Activated CD4-positive, CD25-positive, alpha-beta regulatory T cell treated with anti-CD3 and anti-CD28 coated beads, Interleukin-2, amount 50 U/mL, for 72 hours (primary cell): Measurements from ENCODE around the gene KLHL3.

Source experiments
- DNase-seq: peaks from one replicate; pipeline ENCODE4 v3.0.0; 2021

The KLHL3 gene

DNA sequence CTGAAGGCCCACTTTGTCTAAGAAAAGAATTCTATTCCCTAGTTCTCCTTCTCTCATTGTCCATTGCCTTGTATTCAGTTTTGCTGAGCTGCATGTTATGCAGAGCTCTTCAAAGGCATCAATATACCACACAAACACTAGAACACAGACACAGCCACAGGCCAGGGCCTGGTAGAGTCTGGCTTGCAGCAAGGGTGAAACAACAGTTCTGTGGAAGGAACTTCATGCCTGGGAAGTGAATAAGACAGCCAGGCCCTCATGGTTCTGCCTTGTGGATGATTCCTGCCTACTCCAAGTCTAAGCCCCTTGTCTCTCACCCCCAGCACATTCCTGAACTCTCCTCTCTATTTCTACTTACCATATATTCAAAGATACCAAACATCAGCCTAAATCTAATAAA is 30.8 kb downstream of the KLHL3 start:
- DNase-seq = no peak

GRCh38 chr5:137703565-137703964 is 32.3 kb downstream of the KLHL3 start:
- no peak for DNase-seq

- DNase-seq = no peak
These were observed 35.6 kb downstream of the KLHL3 start for GRCh38 chr5:137700282-137700680.

DNA sequence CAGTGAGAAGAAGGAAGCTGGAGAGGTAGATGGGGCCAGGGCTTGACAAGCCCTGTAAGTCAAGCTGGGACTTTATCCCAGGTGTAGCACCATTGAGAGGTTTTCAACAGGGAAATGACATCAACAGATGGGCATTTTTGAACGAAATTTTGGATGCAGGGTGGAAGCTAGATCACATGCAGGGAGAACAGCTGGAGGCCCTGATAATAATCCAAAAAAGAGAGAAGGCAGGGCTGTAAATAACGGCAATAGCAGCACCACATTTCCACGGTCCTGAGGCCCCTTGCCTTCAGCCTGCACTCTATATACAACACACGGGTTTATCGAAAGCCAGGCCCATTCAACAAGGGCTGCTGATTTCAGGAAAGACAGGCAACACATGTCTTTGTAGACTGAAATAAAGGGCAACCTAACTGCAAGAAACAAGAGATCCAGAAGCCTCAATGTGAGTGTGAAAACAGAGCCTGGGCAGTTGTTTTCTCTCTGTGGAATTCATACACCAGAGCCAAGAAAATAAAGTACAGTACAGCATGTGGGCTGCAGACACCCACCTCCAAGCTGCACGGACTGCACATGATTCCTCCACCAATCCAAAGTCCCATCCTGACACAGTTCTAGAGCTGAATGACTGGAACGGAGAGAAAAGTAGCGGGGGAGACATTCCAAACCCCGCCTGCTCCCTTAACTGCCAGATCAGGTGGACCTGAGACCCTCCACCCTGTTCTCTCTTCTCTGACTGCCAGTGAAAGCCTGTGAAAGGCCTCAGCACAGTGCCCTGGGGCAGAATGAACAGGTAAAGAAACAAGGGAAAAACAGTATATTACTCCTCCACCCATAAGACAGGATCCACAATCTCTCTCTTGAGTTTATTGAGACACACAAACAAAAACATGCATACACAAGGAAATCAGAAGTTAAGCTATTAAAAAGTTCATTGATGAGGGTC is 36.3 kb downstream of the KLHL3 start:
- DNase-seq = no peak

DNA sequence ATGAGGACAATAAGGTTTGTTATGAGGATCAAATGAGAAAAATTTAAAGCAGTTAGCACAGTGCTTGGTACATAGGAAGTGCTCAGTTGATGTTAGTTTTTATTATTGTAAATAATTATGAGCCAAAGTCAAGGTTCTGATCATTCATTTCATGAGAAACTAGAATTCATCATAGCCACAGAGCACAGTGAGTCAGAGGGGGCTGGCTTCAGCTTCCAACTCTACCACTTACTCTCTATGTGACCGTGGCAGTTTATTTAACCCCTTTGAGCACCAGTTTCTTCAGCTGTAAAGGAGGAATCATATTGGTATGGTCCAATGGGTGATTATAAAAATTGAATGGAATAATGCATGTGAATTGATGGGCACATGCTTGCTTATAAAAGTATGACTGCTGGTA is 39.4 kb downstream of the KLHL3 start:
- no peak for DNase-seq

DNA sequence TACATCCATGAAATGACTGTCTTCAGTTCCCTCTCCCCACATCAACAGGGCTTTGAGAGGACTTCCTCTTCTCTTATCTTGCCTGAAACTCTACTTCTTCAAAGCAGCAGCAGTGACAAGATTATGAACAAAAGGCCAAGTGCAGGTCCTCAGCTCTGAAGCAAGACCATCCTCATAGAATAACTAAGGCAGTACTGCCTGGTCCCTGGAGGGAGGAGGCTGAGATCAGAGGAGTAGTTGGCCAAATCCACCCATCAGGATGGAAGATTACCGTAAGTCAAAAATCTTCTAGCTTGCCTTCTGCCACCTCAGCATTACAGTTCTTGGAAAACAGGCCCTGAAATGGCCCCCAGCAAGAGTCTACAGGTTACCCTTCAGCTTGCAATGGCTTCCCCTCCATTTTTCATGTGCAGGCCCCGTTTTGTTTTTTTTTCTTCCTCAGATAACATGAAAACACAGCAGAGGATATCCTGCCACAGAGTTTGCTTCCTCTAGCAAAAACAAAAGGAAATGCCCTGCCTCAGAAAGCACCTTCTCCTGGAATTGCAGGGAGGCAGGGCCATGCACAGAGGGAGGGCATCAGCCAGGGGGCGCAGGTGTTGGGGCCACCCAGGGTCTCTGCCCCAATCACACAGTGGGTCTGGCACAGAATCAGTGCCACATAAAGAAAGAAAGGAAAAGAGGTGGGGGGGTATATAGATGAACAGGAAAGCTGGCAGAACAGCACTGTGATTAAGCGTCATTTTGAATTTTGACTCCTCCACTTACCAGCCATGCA is 40.0 kb downstream of the KLHL3 start:
- DNase-seq = no peak

DNA sequence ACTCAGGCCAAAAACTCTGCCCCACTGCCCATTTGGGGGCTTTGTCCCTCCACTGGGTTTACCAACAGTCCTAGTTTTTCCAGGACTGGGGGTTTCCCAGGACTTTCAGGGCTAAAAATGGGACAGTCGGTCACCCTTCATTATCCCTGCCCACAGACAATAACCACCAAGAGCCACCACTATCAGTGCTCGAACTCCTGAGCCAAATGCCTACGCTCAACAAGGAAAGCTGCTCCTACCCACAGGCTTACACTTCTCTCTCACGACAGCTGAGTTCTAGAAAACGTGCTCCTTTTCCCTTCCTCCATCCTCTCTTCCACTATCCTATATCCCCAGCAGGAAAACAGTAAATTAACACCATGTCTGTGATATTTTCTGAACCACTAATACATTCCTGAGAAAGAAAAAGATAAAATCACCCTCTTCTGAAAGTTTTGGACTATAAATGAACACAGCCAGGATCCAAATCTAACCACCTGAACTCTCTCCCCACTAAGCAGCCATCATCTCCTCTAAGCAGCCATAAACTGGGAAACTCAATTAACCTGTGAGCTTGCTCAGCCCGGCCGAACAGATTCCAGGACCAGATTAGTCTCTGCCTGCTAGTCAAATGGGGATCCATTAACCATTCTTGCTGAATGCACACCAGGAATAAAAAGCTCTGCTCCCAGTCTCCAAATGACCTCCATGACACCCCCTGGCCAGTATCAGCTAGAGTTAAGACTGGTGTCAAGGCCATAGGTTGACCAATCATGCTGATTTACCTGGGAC is 41.8 kb downstream of the KLHL3 start:
- DNase-seq = no peak

DNA sequence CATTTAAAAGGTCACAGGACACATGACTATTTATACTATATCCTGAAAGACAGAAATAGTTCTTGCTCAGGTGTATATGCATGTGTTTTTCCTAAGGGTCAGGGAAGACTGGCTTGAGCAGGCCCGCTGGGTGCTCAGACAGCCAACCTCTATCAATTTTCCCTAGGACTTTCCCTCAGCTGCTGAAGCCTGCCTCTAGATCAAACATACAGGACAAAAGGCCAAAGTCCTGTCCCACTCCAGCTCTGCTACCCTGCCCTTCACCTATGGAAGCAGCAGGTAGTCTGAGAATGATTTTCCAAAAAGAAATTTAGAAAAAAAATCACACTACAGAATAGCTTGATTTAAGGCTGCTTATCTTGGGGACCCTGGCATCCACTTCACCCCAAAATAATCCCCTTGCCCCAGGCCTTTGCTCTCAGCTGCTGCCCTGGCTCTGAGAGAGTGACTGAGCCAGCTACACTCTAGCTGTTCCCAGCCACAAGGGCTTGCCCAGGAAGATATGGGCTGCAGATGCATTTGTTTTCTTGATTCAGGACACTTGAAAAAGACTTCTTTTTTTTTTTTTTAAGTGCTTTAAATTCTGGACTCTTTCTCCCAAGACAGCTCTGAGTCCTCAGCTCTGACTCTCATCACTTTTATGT is 42.5 kb downstream of the KLHL3 start:
- DNase-seq = no peak

GRCh38 chr5:137689306-137689705 is 46.6 kb downstream of the KLHL3 start:
- no peak for DNase-seq

DNA sequence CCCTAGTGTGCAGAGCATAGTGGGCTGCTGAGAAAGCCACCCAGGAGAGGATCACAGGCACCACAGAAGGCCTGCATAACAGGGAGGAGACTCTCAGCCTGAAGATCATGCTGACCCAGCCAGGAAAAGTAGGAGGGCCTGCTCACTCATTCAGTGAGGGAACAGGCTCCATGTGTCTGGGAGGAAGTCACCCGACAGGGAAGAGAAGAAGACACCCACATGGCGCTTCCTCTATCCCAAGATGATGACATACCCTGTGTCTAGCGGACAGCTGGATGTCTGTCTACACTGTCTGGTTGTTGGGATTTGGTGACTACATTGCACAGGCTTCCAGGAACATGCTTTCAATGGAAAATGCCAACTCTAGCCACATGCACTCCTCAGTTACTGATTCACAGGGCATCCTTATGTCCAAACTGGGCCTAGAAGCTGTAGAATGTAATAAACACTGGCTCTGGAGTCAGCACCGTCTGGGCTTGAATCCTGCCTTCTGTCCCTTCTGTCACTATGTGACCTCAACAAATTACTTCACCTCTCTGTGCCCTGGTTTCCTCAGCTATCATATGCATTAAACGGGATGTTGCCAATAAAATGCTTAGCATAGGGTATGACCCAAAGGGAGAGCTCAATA is 47.6 kb downstream of the KLHL3 start:
- no peak for DNase-seq

GRCh38 chr5:137684761-137685160 is 51.1 kb downstream of the KLHL3 start:
- no peak for DNase-seq

- no peak for DNase-seq
These were observed 54.7 kb downstream of the KLHL3 start for GRCh38 chr5:137681191-137681590.

DNA sequence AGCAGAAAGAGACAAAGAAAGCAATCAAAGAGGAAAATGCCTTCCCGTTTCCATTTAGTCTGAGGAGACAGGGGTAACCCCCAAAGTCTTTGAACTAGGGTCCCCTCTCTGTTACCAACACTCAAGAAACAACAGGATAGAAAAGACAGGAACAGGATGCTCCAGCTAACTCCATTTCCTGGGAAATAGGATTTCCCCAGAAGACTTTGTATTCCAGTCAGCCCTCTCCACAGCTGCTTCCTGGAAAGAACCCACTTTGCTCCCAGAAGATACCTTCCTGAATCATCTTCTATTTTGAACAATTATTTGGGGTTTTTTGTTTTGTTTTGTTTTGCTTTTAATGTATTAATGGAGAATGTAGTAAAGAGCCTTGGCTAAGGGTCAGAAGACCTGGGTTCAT is 56.0 kb downstream of the KLHL3 start:
- DNase-seq = no peak

GRCh38 chr5:137679195-137679594 is 56.7 kb downstream of the KLHL3 start:
- no peak for DNase-seq

- DNase-seq = no peak
These were observed 63.0 kb downstream of the KLHL3 start for GRCh38 chr5:137672881-137673280.

DNA sequence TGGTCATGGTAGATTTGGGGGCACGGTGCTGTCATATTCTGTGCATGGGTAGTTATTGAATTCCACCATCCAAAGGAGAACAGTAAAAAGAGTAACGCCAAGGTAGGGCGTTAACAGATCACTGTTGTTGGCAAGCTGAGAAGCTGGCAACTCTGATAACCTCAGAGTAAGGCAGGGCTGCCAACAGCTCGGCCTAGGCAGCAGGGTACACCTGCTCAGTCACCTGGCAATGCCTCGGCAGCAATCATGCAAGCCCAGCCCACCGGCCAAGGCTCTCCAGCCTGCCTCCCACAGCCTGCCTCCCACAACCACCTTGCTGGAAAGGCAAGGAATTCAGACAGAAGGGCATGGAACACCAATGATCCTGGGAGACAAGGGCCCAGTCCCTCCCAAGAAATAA is 63.9 kb downstream of the KLHL3 start:
- DNase-seq = no peak

GRCh38 chr5:137669811-137670210 is 66.1 kb downstream of the KLHL3 start:
- no peak for DNase-seq

- no peak for DNase-seq
These were observed 67.3 kb downstream of the KLHL3 start for GRCh38 chr5:137668637-137669036.

DNA sequence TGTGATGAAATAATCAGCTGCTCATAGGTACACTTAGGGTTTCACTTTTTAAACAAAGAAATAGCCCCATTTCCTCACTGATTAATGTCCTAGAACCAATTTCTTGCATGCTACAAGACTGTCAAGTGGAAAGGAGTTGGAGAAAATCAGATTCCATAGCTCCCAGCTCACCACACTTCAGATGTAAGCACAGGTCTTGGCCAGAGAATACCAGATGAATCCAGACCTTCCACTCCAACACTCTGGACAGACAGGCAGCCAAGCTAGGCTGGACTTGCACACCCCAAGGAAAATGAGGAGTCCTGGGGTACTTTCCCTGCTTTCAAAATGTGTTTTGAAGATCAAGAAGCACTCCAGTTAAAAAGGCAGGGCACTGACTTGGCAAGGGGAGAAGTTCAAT is 68.5 kb downstream of the KLHL3 start:
- no peak for DNase-seq

GRCh38 chr5:137666901-137667300 is 69.0 kb downstream of the KLHL3 start:
- DNase-seq = no peak

GRCh38 chr5:137666461-137666850 is 69.4 kb downstream of the KLHL3 start:
- DNase-seq = no peak
